ENCODE measurements around the gene FGD5. TPM values are rescaled to one million over a fixed set of nuclear protein-coding genes. Genes with fewer than 3 reads are reported as not detected.

Gene FGD5
- total and polyA plus RNA-seq, 2 donors (not counting 1 experiment from before 2014, with no cell fraction given): not detected

GRCh38 chr3:14913926-14914778 is 95.4 kb downstream of the FGD5 start:
- intact Hi-C loops (cut with micrococcal nuclease): no loop called here
- Histone ChIP-seq H2AFZ (ENCODE audit: insufficient read depth, low read depth, low read length, poor library complexity, severe bottlenecking) (no peak overlapping the region), H3K27ac (ENCODE audit: low read length in 2 of 2) (no peak overlapping the region), H3K79me2 (ENCODE audit: control insufficient read depth, insufficient read depth, low read length) (no peaks in the 10 kb centered on the region), H3K4me2 (replicated peaks; ENCODE audit: low read depth, low read length, poor library complexity, severe bottlenecking) (no peak overlapping the region), H3K9me3 (ENCODE audit: control extremely low read depth in 1 of 3, control insufficient read depth in 2 of 3, insufficient read depth in 1 of 3, low read length in 2 of 3) (no peaks in the 10 kb centered on the region), H4K20me1 (ENCODE audit: control insufficient read depth, insufficient read depth, low read length, poor library complexity, severe bottlenecking) (no peaks in the 10 kb centered on the region), H3K4me1 (ENCODE audit: control insufficient read depth in 2 of 2, insufficient read depth in 2 of 2, low read length in 2 of 2) (no peaks in the 10 kb centered on the region), H3K4me3 (ENCODE audit: control extremely low read depth in 1 of 5, extremely low read depth in 1 of 5, insufficient read depth in 1 of 5, low read depth in 2 of 5, low read length in 4 of 5) (no peak overlapping the region), H3K9ac (ENCODE audit: low read length) (no peak overlapping the region), H3K27me3 (replicated peaks in 1 of 4; ENCODE audit: control extremely low read depth in 1 of 4, control insufficient read depth in 3 of 4, insufficient read depth in 4 of 4, low read length in 3 of 4) (peaks cover 0 to 6% (median 0%) of the 10 kb centered on the region in 4 experiments), H3K36me3 (replicated peaks in 1 of 2; ENCODE audit: control extremely low read depth in 1 of 2, control insufficient read depth in 1 of 2, extremely low read depth in 1 of 2, insufficient read depth in 2 of 2, low read length in 1 of 2) (no peaks in the 10 kb centered on the region)
- Mint-ChIP-seq H3K4me3 (no peak overlapping the region), H3K4me1 (no peaks in the 10 kb centered on the region), H3K27me3 (peaks cover 22% of the 10 kb centered on the region), H3K27ac (no peak overlapping the region), H3K9me3 (ENCODE audit: insufficient read depth) (no peaks in the 10 kb centered on the region)
- ATAC-seq (ENCODE audit: low read depth) (no peak), DNase-seq (no peak)
- ChIA-PET POLR2A (no interaction called here), CTCF (interaction anchor here (0.8 kb wide), 1 partner anchor 9 kb away, joined by 4 read pairs; no protein-coding TSS in a partner anchor)
- 94% methylated on average over 14 of the region's 14 CpGs for WGBS (ENCODE audit: insufficient coverage)
- TF ChIP-seq EZH2 (IDR thresholded peaks at IDR 0.05; ENCODE audit: borderline replicate concordance, insufficient read depth, low read depth, low read length, poor library complexity, severe bottlenecking): no peak
- TF ChIP-seq CTCF (IDR thresholded peaks at IDR 0.05): no peak

- 95% methylated on average over 5 of the region's 6 CpGs for WGBS (ENCODE audit: insufficient coverage)
Observed at GRCh38 chr3:14914779-14915117, 96.0 kb downstream of the FGD5 start.

More at GRCh38 chr3:14914779-14915117, 96.0 kb downstream of the FGD5 start:
- H3K9me3 Mint-ChIP-seq (ENCODE audit: insufficient read depth): no peaks in the 10 kb centered on the region
- H3K27ac Mint-ChIP-seq: no peak overlapping the region
- Histone ChIP-seq H3K9me3 (ENCODE audit: control extremely low read depth in 1 of 3, control insufficient read depth in 2 of 3, insufficient read depth in 1 of 3, low read length in 2 of 3) (peaks cover 0 to under 1% (median 0%) of the 10 kb centered on the region in 3 donors), H3K4me2 (replicated peaks; ENCODE audit: low read depth, low read length, poor library complexity, severe bottlenecking) (no peak overlapping the region), H2AFZ (ENCODE audit: insufficient read depth, low read depth, low read length, poor library complexity, severe bottlenecking) (no peak overlapping the region), H3K36me3 (replicated peaks in 1 of 2; ENCODE audit: control extremely low read depth in 1 of 2, control insufficient read depth in 1 of 2, extremely low read depth in 1 of 2, insufficient read depth in 2 of 2, low read length in 1 of 2) (no peaks in the 10 kb centered on the region), H4K20me1 (ENCODE audit: control insufficient read depth, insufficient read depth, low read length, poor library complexity, severe bottlenecking) (no peaks in the 10 kb centered on the region), H3K4me1 (ENCODE audit: control insufficient read depth in 2 of 2, insufficient read depth in 2 of 2, low read length in 2 of 2) (no peaks in the 10 kb centered on the region), H3K9ac (ENCODE audit: low read length) (no peak overlapping the region), H3K27ac (ENCODE audit: low read length in 2 of 2) (no peak overlapping the region), H3K4me3 (ENCODE audit: control extremely low read depth in 1 of 5, extremely low read depth in 1 of 5, insufficient read depth in 1 of 5, low read depth in 2 of 5, low read length in 4 of 5) (no peak overlapping the region), H3K27me3 (replicated peaks in 1 of 4; ENCODE audit: control extremely low read depth in 1 of 4, control insufficient read depth in 3 of 4, insufficient read depth in 4 of 4, low read length in 3 of 4) (peaks cover 0 to 6% (median 0%) of the 10 kb centered on the region in 4 experiments), H3K79me2 (ENCODE audit: control insufficient read depth, insufficient read depth, low read length) (no peaks in the 10 kb centered on the region)
- no peak for TF ChIP-seq CTCF (IDR thresholded peaks at IDR 0.05)
- no peak for TF ChIP-seq EZH2 (IDR thresholded peaks at IDR 0.05; ENCODE audit: borderline replicate concordance, insufficient read depth, low read depth, low read length, poor library complexity, severe bottlenecking)
- no peak for DNase-seq
- H3K4me1 Mint-ChIP-seq: no peaks in the 10 kb centered on the region
- POLR2A ChIA-PET: no interaction called here
- H3K27me3 Mint-ChIP-seq: peaks cover 22% of the 10 kb centered on the region
- H3K4me3 Mint-ChIP-seq: no peak overlapping the region
- intact Hi-C loops (cut with micrococcal nuclease): no loop called here
- CTCF ChIA-PET: no interaction called here
- ATAC-seq (ENCODE audit: low read depth): no peak
